ENCODE results near the gene CORIN.
A peak's percentile ranks its signal among the peaks of the same experiment; 100 is the strongest.
"Not testable (repeated sequence)": the region's sequence is repeated elsewhere in the genome, so short reads cannot be mapped to it uniquely, and the experiment has no call there.

CORIN gene

GRCh38 chr4:47711646-47712045 is 126.2 kb downstream of the CORIN start:
- Histone ChIP-seq H4K20me1 (ENCODE audit: insufficient read depth, low read length) (no peaks in the 10 kb centered on the region), H3K79me2 (ENCODE audit: low read length) (no peaks in the 10 kb centered on the region), H3K4me3 (ENCODE audit: low read length) (no peak overlapping the region), H2AFZ (ENCODE audit: low read depth, low read length) (no peak overlapping the region), H3K4me2 (ENCODE audit: low read length) (no peak overlapping the region), H3K36me3 (replicated peaks; ENCODE audit: low read depth, low read length) (no peaks in the 10 kb centered on the region), H3K27me3 (ENCODE audit: low read depth, low read length) (no peaks in the 10 kb centered on the region), H3K4me1 (ENCODE audit: low read length) (no peaks in the 10 kb centered on the region), H3K9ac (ENCODE audit: low read length) (no peak overlapping the region), H3K27ac (ENCODE audit: low read length) (no peak overlapping the region), H3K9me3 (ENCODE audit: insufficient read depth, low read length) (no peaks in the 10 kb centered on the region)
- TF ChIP-seq, protein P1, sequence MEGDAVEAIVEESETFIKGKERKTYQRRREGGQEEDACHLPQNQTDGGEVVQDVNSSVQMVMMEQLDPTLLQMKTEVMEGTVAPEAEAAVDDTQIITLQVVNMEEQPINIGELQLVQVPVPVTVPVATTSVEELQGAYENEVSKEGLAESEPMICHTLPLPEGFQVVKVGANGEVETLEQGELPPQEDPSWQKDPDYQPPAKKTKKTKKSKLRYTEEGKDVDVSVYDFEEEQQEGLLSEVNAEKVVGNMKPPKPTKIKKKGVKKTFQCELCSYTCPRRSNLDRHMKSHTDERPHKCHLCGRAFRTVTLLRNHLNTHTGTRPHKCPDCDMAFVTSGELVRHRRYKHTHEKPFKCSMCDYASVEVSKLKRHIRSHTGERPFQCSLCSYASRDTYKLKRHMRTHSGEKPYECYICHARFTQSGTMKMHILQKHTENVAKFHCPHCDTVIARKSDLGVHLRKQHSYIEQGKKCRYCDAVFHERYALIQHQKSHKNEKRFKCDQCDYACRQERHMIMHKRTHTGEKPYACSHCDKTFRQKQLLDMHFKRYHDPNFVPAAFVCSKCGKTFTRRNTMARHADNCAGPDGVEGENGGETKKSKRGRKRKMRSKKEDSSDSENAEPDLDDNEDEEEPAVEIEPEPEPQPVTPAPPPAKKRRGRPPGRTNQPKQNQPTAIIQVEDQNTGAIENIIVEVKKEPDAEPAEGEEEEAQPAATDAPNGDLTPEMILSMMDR (IDR thresholded peaks at IDR 0.05; ENCODE audit: low read depth, low read length) = no peak
- TF ChIP-seq EZH2phosphoT487 (IDR thresholded peaks at IDR 0.05; ENCODE audit: low read depth) = no peak

- no peaks in the 10 kb centered on the region for H3K79me2 ChIP-seq (ENCODE audit: low read length)
- H3K9me3 ChIP-seq (ENCODE audit: insufficient read depth, low read length) = no peaks in the 10 kb centered on the region
- no peak for TF ChIP-seq EZH2phosphoT487 (IDR thresholded peaks at IDR 0.05; ENCODE audit: low read depth)
- TF ChIP-seq, protein P1 (IDR thresholded peaks at IDR 0.05; ENCODE audit: low read depth, low read length) = no peak
- no peak overlapping the region for H3K4me3 ChIP-seq (ENCODE audit: low read length)
- H2AFZ ChIP-seq (ENCODE audit: low read depth, low read length) = peak overlapping the region; percentile 22; the same call in 1 of the 2 replicates
- no peaks in the 10 kb centered on the region for H4K20me1 ChIP-seq (ENCODE audit: insufficient read depth, low read length)
- H3K4me2 ChIP-seq (ENCODE audit: low read length) = no peak overlapping the region
- H3K9ac ChIP-seq (ENCODE audit: low read length) = no peak overlapping the region
- H3K36me3 ChIP-seq (replicated peaks; ENCODE audit: low read depth, low read length) = no peaks in the 10 kb centered on the region
- no peaks in the 10 kb centered on the region for H3K27me3 ChIP-seq (ENCODE audit: low read depth, low read length)
- H3K4me1 ChIP-seq (ENCODE audit: low read length) = no peaks in the 10 kb centered on the region
- H3K27ac ChIP-seq (ENCODE audit: low read length) = no peak overlapping the region
These were observed 126.7 kb downstream of the CORIN start for GRCh38 chr4:47711183-47711582.

GRCh38 chr4:47706352-47706751 is 131.5 kb downstream of the CORIN start:
- H3K9me3 ChIP-seq (ENCODE audit: insufficient read depth, low read length); H3K36me3 ChIP-seq (replicated peaks; ENCODE audit: low read depth, low read length); H3K79me2 ChIP-seq (ENCODE audit: low read length); H3K27ac ChIP-seq (ENCODE audit: low read length); H4K20me1 ChIP-seq (ENCODE audit: insufficient read depth, low read length); H2AFZ ChIP-seq (ENCODE audit: low read depth, low read length); H3K4me2 ChIP-seq (ENCODE audit: low read length); H3K9ac ChIP-seq (ENCODE audit: low read length); H3K4me3 ChIP-seq (ENCODE audit: low read length): not testable (repeated sequence)
- Histone ChIP-seq H3K27me3 (ENCODE audit: low read depth, low read length) (peaks cover 10% of the 10 kb centered on the region; the same call in 1 of the 2 replicates), H3K4me1 (ENCODE audit: low read length) (peaks cover 13% of the 10 kb centered on the region)

DNA sequence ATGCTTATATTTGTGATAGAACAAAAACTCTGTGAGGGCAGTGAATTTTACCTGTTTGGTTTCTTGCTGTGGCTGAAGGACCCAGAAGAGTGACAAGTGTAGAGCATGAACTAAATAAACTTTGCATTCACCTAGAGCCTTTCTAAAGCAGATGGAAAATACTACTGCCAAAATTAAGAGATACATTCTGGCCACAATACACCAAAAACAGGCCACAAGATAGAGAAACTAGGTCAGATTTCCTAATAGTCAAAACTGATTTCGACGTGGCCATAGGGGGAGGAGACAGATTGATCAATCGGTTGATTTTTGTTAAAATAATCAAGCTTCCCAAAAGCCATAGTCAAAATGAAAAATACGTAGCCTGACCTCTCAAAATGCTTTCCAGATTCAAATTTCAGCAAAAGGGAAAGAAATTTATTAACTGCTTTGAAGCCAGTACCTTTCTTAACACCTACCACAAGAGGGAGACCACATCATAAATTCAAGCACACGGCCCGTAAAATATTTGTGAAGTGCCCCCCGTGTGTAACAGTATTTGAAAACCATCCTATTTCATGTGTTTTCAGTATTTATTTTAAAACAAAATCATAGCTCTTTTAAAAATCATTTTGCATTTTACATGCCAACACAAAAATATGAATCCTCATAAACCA is 132.4 kb downstream of the CORIN start:
- no peaks in the 10 kb centered on the region for H4K20me1 ChIP-seq (ENCODE audit: insufficient read depth, low read length)
- peak overlapping the region; percentile 64 for H2AFZ ChIP-seq (ENCODE audit: low read depth, low read length)
- H3K4me1 ChIP-seq (ENCODE audit: low read length) = peaks cover 13% of the 10 kb centered on the region
- H3K36me3 ChIP-seq (replicated peaks; ENCODE audit: low read depth, low read length) = no peaks in the 10 kb centered on the region
- peak overlapping the region; percentile 71 for H3K4me2 ChIP-seq (ENCODE audit: low read length)
- TF ChIP-seq, protein P1 (IDR thresholded peaks at IDR 0.05; ENCODE audit: low read depth, low read length) = peak; percentile 76
- no peak for TF ChIP-seq EZH2phosphoT487 (IDR thresholded peaks at IDR 0.05; ENCODE audit: low read depth)
- H3K4me3 ChIP-seq (ENCODE audit: low read length) = peak overlapping the region; percentile 53; the same call in 1 of the 2 replicates
- no peak overlapping the region; the same call in 1 of the 2 replicates for H3K9ac ChIP-seq (ENCODE audit: low read length)
- H3K79me2 ChIP-seq (ENCODE audit: low read length) = no peaks in the 10 kb centered on the region
- H3K27ac ChIP-seq (ENCODE audit: low read length) = no peak overlapping the region
- peaks cover 10% of the 10 kb centered on the region; the same call in 1 of the 2 replicates for H3K27me3 ChIP-seq (ENCODE audit: low read depth, low read length)
- no peaks in the 10 kb centered on the region for H3K9me3 ChIP-seq (ENCODE audit: insufficient read depth, low read length)
